Fibroblast of lung (primary cell): ENCODE measurements around the gene NMU.

ENCODE experiments used
- CTCF ChIP-seq, 2 donors: IDR thresholded peaks in 1 of 2; conservative IDR thresholded peaks in 1 of 2; 1 replicate in 1 of 2; 2 replicates in 1 of 2; pipeline ENCODE4 v1.5.1; 2011 to 2012; ENCODE audit warnings: low read length in 2 of 2, control low read depth in 1 of 2, inconsistent platforms in 1 of 2, low read depth in 1 of 2, mild to moderate bottlenecking in 1 of 2
- EZH2 ChIP-seq: IDR thresholded peaks from 2 replicates; pipeline ENCODE4 v1.5.1; 2012; ENCODE audit warnings: low read length, control low read depth, mild to moderate bottlenecking; ENCODE audit errors: missing control alignments

GRCh38 chr4:55612341-55612740 lies 23.8 kb downstream of the NMU start:
- no peak for TF ChIP-seq CTCF (conservative IDR thresholded peaks at IDR 0.05 in 1 of 2, IDR thresholded peaks at IDR 0.05 in 1 of 2; ENCODE audit: low read depth in 1 of 2, low read length in 2 of 2)
- TF ChIP-seq EZH2 = no peak
